Renal cortex interstitium (tissue), 15 donors: ENCODE measurements around the gene OR5B3. TPM values are rescaled to one million over a fixed set of nuclear protein-coding genes. Genes with fewer than 3 reads are reported as not detected.
"Not testable (repeated sequence)": the region's sequence is repeated elsewhere in the genome, so short reads cannot be mapped to it uniquely, and the experiment has no call there.

Experiments used
- DNase-seq, 11 donors: peaks; one replicate each; pipeline ENCODE4 v3.0.0-alpha.2; 2013; ENCODE audit warnings: low read depth in 9 of 11, low spot score in 4 of 11; ENCODE audit errors: extremely low read depth in 1 of 11
- long read RNA-seq, 16 experiments: transcript quantifications; one replicate each; lab custom pipeline, GENCODE V29; 2026
- polyA plus RNA-seq, 3 donors: library from polyadenylated mRNA; unstranded; fragments of 120-200 nt; gene quantifications; one replicate each; pipeline ENCODE4 v1.2.1, GENCODE V29; 2013; ENCODE audit not compliant: insufficient read length in 3 of 3

OR5B3 gene
- not detected for polyA plus RNA-seq
- long read RNA-seq, donor 1 = 0 reads
- long read RNA-seq, donor 2 = 0 reads
- long read RNA-seq, donor 3 = 0 reads
- long read RNA-seq, donor 4 = 0 reads
- long read RNA-seq, donor 5 = 0 reads
- long read RNA-seq, donor 6 = 0 reads
- long read RNA-seq, donor 7 = 0 reads
- long read RNA-seq, donor 8 = 0 reads
- long read RNA-seq, donor 9 = 0 reads
- long read RNA-seq, donor 10 = 0 reads
- long read RNA-seq, donor 11 = 0 reads
- long read RNA-seq, donor 12 = 0 reads
- long read RNA-seq, donor 13 = 0 reads
- long read RNA-seq, donor 14 = 0 reads
- long read RNA-seq, donor 15 = 0 reads
- long read RNA-seq, donor 16 = 0 reads

DNA sequence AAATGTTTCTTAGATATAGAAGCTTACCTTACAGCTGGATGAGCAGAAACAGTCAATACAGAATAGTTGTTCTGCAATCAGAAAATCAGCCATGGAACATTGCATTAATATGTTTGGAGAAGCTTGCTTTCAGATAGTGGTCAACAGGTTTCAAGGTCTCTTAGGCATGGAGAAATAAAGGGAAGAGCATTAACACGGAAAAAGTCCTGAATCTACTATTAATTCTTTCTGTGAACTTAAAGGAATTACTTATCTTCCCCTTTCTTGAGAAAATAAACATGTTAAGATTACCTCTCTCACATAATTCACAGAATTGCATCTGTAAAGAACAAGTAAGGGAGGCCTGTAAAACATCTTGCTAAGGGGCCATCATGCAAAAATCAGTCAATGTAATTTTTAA is at the start of gene OR5B3:
Gene OR5B3, minus strand, starts transcription at position 101 of the 400 bp plus-strand sequence. CDS start 3,465 bp downstream, outside the sequence.
- DNase-seq = no peak

- no peak for DNase-seq
Measured at GRCh38 chr11:58451585-58451984, 44.9 kb upstream of the OR5B3 start.

GRCh38 chr11:58446294-58446693 is 39.6 kb upstream of the OR5B3 start:
- no peak for DNase-seq

GRCh38 chr11:58444300-58444699 is 37.6 kb upstream of the OR5B3 start:
- DNase-seq = no peak

GRCh38 chr11:58442136-58442535 is 35.5 kb upstream of the OR5B3 start, which contains the start of gene OR5B12:
OR5B12 (minus strand) TSS chr11:58442236; CDS start chr11:58440151, 2,085 bp downstream.
- DNase-seq = no peak

- no peak for DNase-seq
Measured at GRCh38 chr11:58438486-58438885, 31.8 kb upstream of the OR5B3 start.

DNA sequence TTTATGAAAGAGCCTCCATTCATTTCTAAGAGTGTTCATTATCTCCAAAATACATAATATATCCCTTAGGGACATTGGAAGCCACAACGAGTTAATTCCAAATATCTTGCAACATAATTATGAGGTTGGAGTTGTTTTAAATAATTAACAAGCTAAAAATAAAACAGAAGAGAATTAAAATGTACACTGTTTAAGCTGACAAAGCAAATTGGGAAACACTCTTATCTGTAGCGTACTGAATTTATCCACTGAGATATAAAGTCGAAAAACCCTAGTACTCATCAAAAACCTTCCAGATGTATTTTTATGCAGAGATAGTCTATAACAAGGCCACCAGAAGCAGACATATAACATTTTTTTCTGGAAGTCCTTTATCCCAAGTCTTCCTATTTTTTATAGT is 27.5 kb upstream of the OR5B3 start:
- no peak for DNase-seq

GRCh38 chr11:58433638-58434203 is 27.0 kb upstream of the OR5B3 start:
- DNase-seq = no peak

GRCh38 chr11:58429273-58429672 is 22.6 kb upstream of the OR5B3 start:
- DNase-seq = no peak

- DNase-seq = no peak
Measured at GRCh38 chr11:58428021-58428420, 21.3 kb upstream of the OR5B3 start, which contains the start of gene OR5B2. OR5B2 (minus strand) TSS chr11:58428121; CDS start chr11:58423261, 4,860 bp downstream.

DNA sequence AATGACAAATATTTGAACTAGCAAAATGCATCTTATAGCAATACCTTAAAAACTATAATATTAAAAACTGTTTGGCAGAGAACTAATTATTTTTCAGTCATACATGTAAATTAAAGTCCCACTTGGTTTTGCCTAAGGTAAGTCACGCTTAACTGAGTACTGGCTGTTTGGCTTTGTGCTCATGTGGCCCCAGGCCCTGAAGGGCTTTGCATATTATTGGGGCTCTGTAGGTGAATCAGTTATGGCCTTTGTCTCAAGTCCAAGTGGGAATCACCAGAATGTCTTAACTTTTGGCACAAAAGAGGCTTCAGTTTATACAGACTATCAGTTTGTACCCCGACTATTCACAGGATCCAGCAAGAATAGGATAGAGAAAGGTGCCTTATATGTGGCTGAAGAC is 7.1 kb downstream of the OR5B3 start:
- DNase-seq = not testable (repeated sequence)

DNA sequence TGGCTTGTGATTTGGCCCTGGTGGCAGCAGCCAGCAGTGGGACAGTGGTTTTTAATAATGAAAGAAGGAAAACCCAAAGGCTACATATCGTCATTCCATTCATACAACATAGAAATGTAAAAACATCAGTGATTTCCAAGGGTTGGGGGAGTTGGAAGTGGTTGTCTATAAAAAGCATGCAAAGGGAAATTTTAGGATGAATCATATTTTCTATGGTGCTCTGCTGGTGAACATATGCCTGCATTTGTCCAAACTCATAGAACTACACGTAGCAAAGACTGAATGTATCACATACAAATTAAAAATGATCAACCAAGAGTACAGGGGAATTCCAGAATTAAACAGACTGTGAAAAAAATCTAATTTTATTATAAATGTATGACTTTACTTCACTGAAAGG is 11.1 kb downstream of the OR5B3 start:
- no peak for DNase-seq

DNA sequence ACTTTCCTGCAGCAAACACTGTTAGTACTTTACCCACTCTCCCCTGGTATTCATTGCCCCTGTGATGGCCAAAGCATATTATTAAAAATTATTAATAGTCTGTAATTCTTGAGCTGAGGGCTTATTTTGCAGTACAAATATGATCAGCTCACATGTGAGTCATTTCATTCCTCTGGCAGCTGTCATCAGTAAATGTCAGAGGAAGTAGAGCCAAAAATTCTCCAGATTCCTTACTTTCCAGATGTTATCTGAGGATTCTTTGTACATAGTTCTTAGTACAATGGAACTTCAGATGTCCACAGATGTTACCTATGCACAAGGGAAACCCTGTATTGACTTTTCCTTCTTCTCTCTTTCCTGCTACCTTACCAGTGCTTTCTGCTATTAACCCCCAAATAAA is 12.5 kb downstream of the OR5B3 start:
- no peak for DNase-seq

GRCh38 chr11:58392746-58393145 is 13.9 kb downstream of the OR5B3 start:
- no peak for DNase-seq

DNA sequence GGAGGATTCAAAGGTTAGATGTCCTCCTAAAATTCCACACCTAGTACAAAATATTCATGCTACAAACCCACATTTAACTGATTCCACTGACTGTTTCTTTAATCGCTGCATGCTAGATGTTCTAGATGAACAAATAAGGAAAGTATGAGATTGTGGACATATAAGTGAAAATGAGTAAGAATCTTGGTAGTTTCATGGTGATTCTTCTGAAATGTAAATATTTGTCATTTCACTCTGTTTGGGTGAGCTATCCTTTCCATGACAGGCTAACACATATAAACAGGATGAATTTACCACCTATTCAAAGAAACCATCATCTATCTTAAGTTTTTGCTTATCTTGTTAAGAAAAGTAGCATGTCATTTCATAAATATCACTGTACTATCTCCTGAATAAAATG is 14.8 kb downstream of the OR5B3 start:
- DNase-seq = no peak

DNA sequence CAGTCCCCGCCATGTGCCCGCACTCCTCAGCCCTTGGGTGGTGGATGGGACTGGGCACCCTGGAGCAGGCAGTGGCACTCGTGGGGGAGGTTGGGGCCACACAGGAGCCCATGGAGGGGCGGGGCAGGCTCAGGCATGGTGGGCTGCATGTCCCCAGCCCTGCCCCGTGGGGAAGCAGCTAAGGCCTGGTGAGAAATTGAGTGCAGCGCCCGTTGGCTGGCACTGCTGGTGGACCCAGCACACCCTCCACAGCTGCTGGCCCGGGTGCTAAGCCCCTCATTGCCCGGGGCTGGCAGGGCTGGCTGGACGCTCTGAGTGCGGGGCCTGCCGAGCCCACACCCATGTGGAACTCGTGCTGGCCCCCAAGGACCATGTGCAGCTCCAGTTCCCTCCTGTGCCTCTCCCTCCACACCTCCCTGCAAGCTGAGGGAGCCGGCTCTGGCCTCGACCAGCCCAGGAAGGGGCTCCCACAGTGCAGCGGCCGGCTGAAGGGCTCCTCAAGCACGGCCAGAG is 16.1 kb downstream of the OR5B3 start:
- no peak for DNase-seq

- no peak for DNase-seq
Measured at GRCh38 chr11:58358969-58359368, 47.7 kb downstream of the OR5B3 start, which contains the start of gene OR5B17. OR5B17 (minus strand) TSS chr11:58359069; CDS start chr11:58359069, 0 bp downstream.

DNA sequence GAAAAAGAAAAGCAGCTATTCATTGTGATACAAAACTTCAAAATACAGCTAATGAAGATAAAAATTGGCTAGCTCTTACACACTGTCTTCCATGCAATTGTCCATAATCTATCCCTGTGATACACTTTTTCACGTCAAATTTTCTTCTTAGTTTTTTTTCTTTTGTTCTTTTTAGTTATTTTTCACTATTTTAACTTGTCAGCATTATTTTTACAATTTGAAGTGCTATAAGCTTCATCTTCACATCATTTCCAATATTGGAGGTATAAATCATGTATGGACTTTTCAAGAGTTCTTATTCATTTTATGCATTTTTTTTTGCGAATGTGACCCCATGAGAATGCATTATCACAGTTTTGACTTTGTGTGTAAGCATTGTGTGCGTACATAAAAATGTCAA is 51.9 kb downstream of the OR5B3 start:
- DNase-seq = no peak
